PC-3 (cell line): ENCODE data around the gene FNDC5. TPM values are rescaled to one million over a fixed set of nuclear protein-coding genes. Genes with fewer than 3 reads are reported as not detected.
"Not testable (repeated sequence)": the region's sequence is repeated elsewhere in the genome, so short reads cannot be mapped to it uniquely, and the experiment has no call there.

Experiments used
- ATAC-seq: fragments of 200-7000 bp; cut with Tn5 transposase; 2 replicates; pipeline ENCODE4 v1.9.1; 2020; ENCODE audit warnings: mild to moderate bottlenecking, moderate library complexity
- BruUV-seq: library from RNA; stranded (reverse); fragments of 400-500 nt; replicated peaks from 2 replicates; lab custom pipeline; 2021; lab: Mats Ljungman, UMichigan
- CTCF ChIA-PET: fragments of 300-600 bp; sonication (Branson Sonifier 250); formaldehyde crosslinking; loops from one replicate; lab custom pipeline; 2022; ENCODE audit warnings: antibody characterized with exemption; lab: Charles Lee
- POLR2A ChIA-PET: fragments of 300-600 bp; sonication (Branson Sonifier 250); formaldehyde crosslinking; loops from one replicate; lab custom pipeline; 2022; ENCODE audit warnings: antibody characterized with exemption; ENCODE audit not compliant: unreplicated experiment; lab: Charles Lee
- DNase-seq: peaks from one replicate; pipeline ENCODE4 v3.0.0-alpha.2; 2015
- H2AFZ ChIP-seq: fragments of 300-600 bp; sonication (generic); 2 replicates; pipeline ENCODE4 v1.6.0; 2016; ENCODE audit warnings: antibody characterized with exemption, low read length
- H3F3A ChIP-seq: fragments of 300-600 bp; sonication (generic); one replicate; pipeline ENCODE4 v1.6.0; 2017; ENCODE audit warnings: antibody characterized with exemption, low read length, control low read depth, mild to moderate bottlenecking; ENCODE audit not compliant: unreplicated experiment
- H3K27ac ChIP-seq: fragments of 300-600 bp; sonication (generic); 2 replicates; pipeline ENCODE4 v1.5.1; 2016; ENCODE audit warnings: mild to moderate bottlenecking, low read length
- H3K27me3 ChIP-seq: fragments of 300-600 bp; sonication (generic); 2 replicates; pipeline ENCODE4 v1.6.1; 2016; ENCODE audit warnings: low read length, mixed read lengths
- H3K36me3 ChIP-seq: fragments of 300-600 bp; sonication (generic); 2 replicates; pipeline ENCODE4 v1.6.1; 2016; ENCODE audit warnings: low read depth, mixed run types, low read length, mixed read lengths
- H3K4me1 ChIP-seq: fragments of 300-600 bp; sonication (generic); 2 replicates; pipeline ENCODE4 v1.5.1; 2016; ENCODE audit warnings: low read length; ENCODE audit not compliant: insufficient read depth
- H3K4me2 ChIP-seq: fragments of 300-600 bp; sonication (generic); 2 replicates; pipeline ENCODE4 v1.6.0; 2016; ENCODE audit warnings: low read length
- H3K4me3 ChIP-seq: fragments of 300-600 bp; sonication (generic); 2 replicates; pipeline ENCODE4 v1.5.1; 2016; ENCODE audit warnings: mild to moderate bottlenecking, low read length, mixed read lengths
- H3K79me2 ChIP-seq: fragments of 300-600 bp; sonication (generic); 2 replicates; pipeline ENCODE4 v1.6.1; 2017; ENCODE audit warnings: low read length, mixed read lengths
- H3K9ac ChIP-seq: fragments of 300-600 bp; sonication (generic); 2 replicates; pipeline ENCODE4 v1.6.0; 2016; ENCODE audit warnings: mild to moderate bottlenecking, low read length
- H3K9me2 ChIP-seq: fragments of 300-600 bp; sonication (generic); replicated peaks from 2 replicates; pipeline ENCODE4 v1.6.1; 2016; ENCODE audit warnings: mixed run types, low read length, mixed read lengths
- H3K9me3 ChIP-seq: fragments of 300-600 bp; sonication (generic); 2 replicates; pipeline ENCODE4 v1.6.1; 2016; ENCODE audit warnings: low read length, mixed read lengths
- H4K20me1 ChIP-seq: fragments of 300-600 bp; sonication (generic); 2 replicates; pipeline ENCODE4 v1.6.1; 2016; ENCODE audit warnings: low read length, mixed read lengths
- CTCF ChIP-seq: fragments of 300-600 bp; sonication (generic); conservative IDR thresholded peaks from 2 replicates; pipeline ENCODE4 v1.5.1; 2017; ENCODE audit warnings: antibody characterized with exemption, low read depth, mild to moderate bottlenecking, low read length
- EZH2 ChIP-seq: fragments of 300-600 bp; sonication (generic); IDR thresholded peaks from one replicate; pipeline ENCODE4 v1.6.1; 2017; ENCODE audit warnings: antibody characterized with exemption, mild to moderate bottlenecking, low read length; ENCODE audit not compliant: unreplicated experiment
- EZH2phosphoT487 ChIP-seq: fragments of 300-600 bp; sonication (generic); IDR thresholded peaks from 2 replicates; pipeline ENCODE4 v1.6.1; 2018; ENCODE audit warnings: mild to moderate bottlenecking, antibody characterized with exemption, low read length, borderline replicate concordance
- intact Hi-C: fragments of 100-400 bp; cut with micrococcal nuclease; formaldehyde crosslinking; loops from 2 replicates; pipeline ENCODE4 v1.9.0; 2023
- total RNA-seq: library from RNA; depleted of rRNA; stranded (reverse); fragments of >200 nt; gene quantifications from 2 replicates; pipeline ENCODE4 v1.2.3, GENCODE V29; 2014

The FNDC5 gene
- total RNA-seq, 1 experiment from 2014 or later, result 0.22 TPM

- no TSS peak for BruUV-seq
- Histone ChIP-seq H3K4me2 (no peak overlapping the region), H3K4me1 (no peaks in the 10 kb centered on the region), H3K27me3 (no peaks in the 10 kb centered on the region), H4K20me1 (no peaks in the 10 kb centered on the region), H3K9me2 (no peaks in the 10 kb centered on the region), H3K36me3 (no peaks in the 10 kb centered on the region), H3K4me3 (no peak overlapping the region), H3K79me2 (no peaks in the 10 kb centered on the region), H3F3A (no peaks in the 10 kb centered on the region), H3K9ac (no peak overlapping the region), H3K27ac (no peak overlapping the region), H3K9me3 (no peaks in the 10 kb centered on the region), H2AFZ (no peak overlapping the region)
- DNase-seq, result no peak
- TF ChIP-seq EZH2, result no peak
- no peak for TF ChIP-seq CTCF
- TF ChIP-seq EZH2phosphoT487, result no peak
- intact Hi-C loops, result no loop called here
- ChIA-PET CTCF (no interaction called here), POLR2A (no interaction called here)
- ATAC-seq, result no peak
These were observed 39.6 kb upstream of the FNDC5 start for GRCh38 chr1:32910319-32910718.

- no TSS peak for BruUV-seq
- H3F3A ChIP-seq, result no peaks in the 10 kb centered on the region
- no peak for TF ChIP-seq CTCF
- no peak for TF ChIP-seq EZH2phosphoT487
- TF ChIP-seq EZH2, result no peak
- peak overlapping the region; percentile 48; the same call in 1 of the 2 replicates for H2AFZ ChIP-seq
- DNase-seq, result no peak
- ChIA-PET CTCF (no interaction called here), POLR2A (no interaction called here)
- no peaks in the 10 kb centered on the region for H3K4me1 ChIP-seq
- no peaks in the 10 kb centered on the region for H3K79me2 ChIP-seq
- no peak overlapping the region for H3K4me2 ChIP-seq
- intact Hi-C loops, result no loop called here
- no peak overlapping the region for H3K9ac ChIP-seq
- H3K4me3 ChIP-seq, result no peak overlapping the region
- H3K36me3 ChIP-seq, result no peaks in the 10 kb centered on the region
- H3K9me3 ChIP-seq, result no peaks in the 10 kb centered on the region
- H4K20me1 ChIP-seq, result no peaks in the 10 kb centered on the region
- peak; percentile 37; the same call in 1 of the 2 replicates for ATAC-seq
- no peaks in the 10 kb centered on the region for H3K9me2 ChIP-seq
- no peaks in the 10 kb centered on the region for H3K27me3 ChIP-seq
- no peak overlapping the region for H3K27ac ChIP-seq
These were observed 36.7 kb upstream of the FNDC5 start for GRCh38 chr1:32907435-32907834.

- DNase-seq (no peak), ATAC-seq (no peak)
- Histone ChIP-seq H3K4me1 (no peaks in the 10 kb centered on the region), H3K4me2 (no peak overlapping the region), H3F3A (no peaks in the 10 kb centered on the region), H3K9ac (no peak overlapping the region), H3K9me2 (no peaks in the 10 kb centered on the region), H3K27ac (no peak overlapping the region), H3K9me3 (no peaks in the 10 kb centered on the region), H3K79me2 (no peaks in the 10 kb centered on the region), H4K20me1 (no peaks in the 10 kb centered on the region), H3K4me3 (no peak overlapping the region), H2AFZ (no peak overlapping the region), H3K27me3 (no peaks in the 10 kb centered on the region), H3K36me3 (no peaks in the 10 kb centered on the region)
- no TSS peak for BruUV-seq
- no peak for TF ChIP-seq EZH2phosphoT487
- no peak for TF ChIP-seq CTCF
- no peak for TF ChIP-seq EZH2
- intact Hi-C loops, result no loop called here
- ChIA-PET POLR2A (no interaction called here), CTCF (no interaction called here)
These were observed 35.9 kb upstream of the FNDC5 start for GRCh38 chr1:32906654-32907053.

- POLR2A ChIA-PET, CTCF ChIA-PET: not testable (repeated sequence)
These were observed 34.9 kb upstream of the FNDC5 start for GRCh38 chr1:32905588-32905987.

More at GRCh38 chr1:32905588-32905987, 34.9 kb upstream of the FNDC5 start:
- H3K4me2 ChIP-seq, H3K9ac ChIP-seq, H3K9me3 ChIP-seq, H3K4me3 ChIP-seq, ATAC-seq, BruUV-seq, H4K20me1 ChIP-seq, H3K27ac ChIP-seq, H3K27me3 ChIP-seq, H3K9me2 ChIP-seq, DNase-seq, H3F3A ChIP-seq, H3K79me2 ChIP-seq, intact Hi-C loops, H3K4me1 ChIP-seq, H3K36me3 ChIP-seq, H2AFZ ChIP-seq: not testable (repeated sequence)
